ENCODE results near the gene BHLHE23.

- TF ChIP-seq POLR2A (IDR thresholded peaks at IDR 0.05) (no peak), CTCF (IDR thresholded peaks at IDR 0.05) (no peak)
These were observed 5.8 kb downstream of the BHLHE23 start for GRCh38 chr20:63000958-63001357.

Measured in body of pancreas (tissue), 4 donors.